CD8-positive, alpha-beta memory T cell (primary cell): ENCODE results near the gene SSTR4. TPM values are rescaled to one million over a fixed set of nuclear protein-coding genes. Genes with fewer than 3 reads are reported as not detected.

Experiments
- CTCF ChIA-PET: fragments of 350-600 bp; sonication (Branson Sonifier 250); formaldehyde crosslinking; loops from one replicate; lab custom pipeline; 2021; ENCODE audit warnings: antibody characterized with exemption; lab: Charles Lee
- POLR2A ChIA-PET: fragments of 350-600 bp; sonication (Branson Sonifier 250); formaldehyde crosslinking; loops from one replicate; lab custom pipeline; 2021; ENCODE audit warnings: antibody characterized with exemption; lab: Charles Lee
- DNase-seq, 5 donors: peaks; one replicate each; pipeline versions ENCODE4 v3.0.0 to v3.0.0-alpha.2; 2020 to 2022; ENCODE audit warnings: mixed read lengths in 1 of 5
- H3K27ac ChIP-seq: one replicate; pipeline ENCODE4 v1.7.0; 2013; ENCODE audit warnings: low read depth, mild to moderate bottlenecking, low read length, moderate library complexity
- H3K27me3 ChIP-seq: 2 replicates; pipeline ENCODE4 v1.7.0; 2013; ENCODE audit warnings: low read length, mild to moderate bottlenecking; ENCODE audit not compliant: insufficient read depth, poor library complexity, severe bottlenecking
- H3K36me3 ChIP-seq: 2 replicates; pipeline ENCODE4 v1.7.0; 2013; ENCODE audit warnings: mild to moderate bottlenecking, low read length, moderate library complexity; ENCODE audit not compliant: insufficient read depth
- H3K4me1 ChIP-seq: 2 replicates; pipeline ENCODE4 v1.7.0; 2013; ENCODE audit warnings: mild to moderate bottlenecking, low read length, moderate library complexity; ENCODE audit not compliant: insufficient read depth
- H3K4me3 ChIP-seq: 2 replicates; pipeline ENCODE4 v1.7.0; 2013; ENCODE audit warnings: mild to moderate bottlenecking, low read length
- H3K9me3 ChIP-seq: 2 replicates; pipeline ENCODE4 v1.7.0; 2013; ENCODE audit warnings: mild to moderate bottlenecking, low read length
- H3K27ac Mint-ChIP-seq, 8 donors: one replicate each; pipeline ENCODE4 v1.8.0; 2020 to 2021; ENCODE audit warnings: mixed read lengths in 8 of 8, mild to moderate bottlenecking in 6 of 8, inconsistent platforms in 3 of 8, moderate library complexity in 3 of 8
- H3K27me3 Mint-ChIP-seq, 2 donors: one replicate each; pipeline ENCODE4 v1.8.0; 2020 to 2021; ENCODE audit warnings: mixed read lengths in 2 of 2, mild to moderate bottlenecking in 1 of 2, moderate library complexity in 1 of 2
- H3K36me3 Mint-ChIP-seq, 3 donors: one replicate each; pipeline ENCODE4 v1.8.0; 2020 to 2021; ENCODE audit warnings: mixed read lengths in 3 of 3, inconsistent platforms in 1 of 3, mild to moderate bottlenecking in 1 of 3
- H3K4me1 Mint-ChIP-seq, 3 donors: one replicate each; pipeline ENCODE4 v1.8.0; 2020 to 2021; ENCODE audit warnings: mixed read lengths in 3 of 3, inconsistent platforms in 1 of 3, mild to moderate bottlenecking in 1 of 3
- H3K4me3 Mint-ChIP-seq, 7 donors: one replicate each; pipeline ENCODE4 v1.8.0; 2020 to 2021; ENCODE audit warnings: mixed read lengths in 7 of 7, mild to moderate bottlenecking in 6 of 7, moderate library complexity in 4 of 7, inconsistent platforms in 2 of 7
- H3K9me3 Mint-ChIP-seq, 5 donors: one replicate each; pipeline ENCODE4 v1.8.0; 2020 to 2022; ENCODE audit warnings: mixed read lengths in 5 of 5, mild to moderate bottlenecking in 3 of 5, moderate library complexity in 2 of 5, inconsistent platforms in 1 of 5
- polyA plus RNA-seq: library from polyadenylated mRNA; unstranded; fragments of 300-500 nt; fragmentation: Illumina TruSeq; gene quantifications from one replicate; pipeline ENCODE4 v1.2.3, GENCODE V29; 2021
- total RNA-seq, 2 experiments: library from RNA; stranded (reverse); gene quantifications; one replicate each; pipeline ENCODE4 v1.2.3, GENCODE V29; 2021

Gene SSTR4
- total and polyA plus RNA-seq, 3 experiments from 2014 or later, result not detected

- H3K9me3 ChIP-seq, result no peaks in the 10 kb centered on the region
- ChIA-PET CTCF (no interaction called here), POLR2A (no interaction called here)
Measured at GRCh38 chr20:23059846-23060245, 24.7 kb downstream of the SSTR4 start.

GRCh38 chr20:23060629-23061028 lies 25.5 kb downstream of the SSTR4 start:
- CTCF ChIA-PET, result no interaction called here
- Histone ChIP-seq H3K27ac (no peak overlapping the region), H3K9me3 (no peaks in the 10 kb centered on the region), H3K4me1 (no peaks in the 10 kb centered on the region), H3K4me3 (no peak overlapping the region), H3K27me3 (no peaks in the 10 kb centered on the region), H3K36me3 (no peaks in the 10 kb centered on the region)
- POLR2A ChIA-PET, result no interaction called here
- Mint-ChIP-seq H3K27me3 (no peaks in the 10 kb centered on the region), H3K4me3 (no peak overlapping the region), H3K9me3 (peaks cover 0 to 7% (median 0%) of the 10 kb centered on the region in 5 donors), H3K27ac (no peak overlapping the region), H3K36me3 (no peaks in the 10 kb centered on the region), H3K4me1 (no peaks in the 10 kb centered on the region)
- DNase-seq, result no peak

More at GRCh38 chr20:23059846-23060245, 24.7 kb downstream of the SSTR4 start:
- no peak for DNase-seq
- Histone ChIP-seq H3K27me3 (no peaks in the 10 kb centered on the region), H3K27ac (no peak overlapping the region), H3K4me1 (no peaks in the 10 kb centered on the region), H3K4me3 (no peak overlapping the region), H3K36me3 (no peaks in the 10 kb centered on the region)
- Mint-ChIP-seq H3K27me3 (peaks cover 0 to 1% of the 10 kb centered on the region in 2 donors), H3K36me3 (no peaks in the 10 kb centered on the region), H3K4me3 (no peak overlapping the region), H3K27ac (no peak overlapping the region), H3K9me3 (peaks cover 0 to 7% (median 0%) of the 10 kb centered on the region in 5 donors), H3K4me1 (no peaks in the 10 kb centered on the region)

GRCh38 chr20:23061262-23061661 lies 26.1 kb downstream of the SSTR4 start:
- Mint-ChIP-seq H3K9me3 (peaks cover 0 to 5% (median 0%) of the 10 kb centered on the region in 5 donors), H3K4me1 (no peaks in the 10 kb centered on the region), H3K36me3 (no peaks in the 10 kb centered on the region), H3K27ac (no peak overlapping the region), H3K27me3 (no peaks in the 10 kb centered on the region), H3K4me3 (no peak overlapping the region)
- H3K36me3 ChIP-seq, result no peaks in the 10 kb centered on the region
- H3K4me3 ChIP-seq, result no peak overlapping the region
- no peaks in the 10 kb centered on the region for H3K9me3 ChIP-seq
- ChIA-PET POLR2A (no interaction called here), CTCF (no interaction called here)
- no peaks in the 10 kb centered on the region for H3K4me1 ChIP-seq
- no peak for DNase-seq
- H3K27ac ChIP-seq, result no peak overlapping the region
- no peaks in the 10 kb centered on the region for H3K27me3 ChIP-seq

GRCh38 chr20:23061734-23062561 lies 26.8 kb downstream of the SSTR4 start:
- no peak overlapping the region for H3K4me3 Mint-ChIP-seq
- DNase-seq, result no peak
- H3K9me3 Mint-ChIP-seq, result peaks cover 0 to 5% (median 0%) of the 10 kb centered on the region in 5 donors
- H3K36me3 Mint-ChIP-seq, result no peaks in the 10 kb centered on the region
- Histone ChIP-seq H3K9me3 (no peaks in the 10 kb centered on the region), H3K27me3 (no peaks in the 10 kb centered on the region), H3K4me1 (no peaks in the 10 kb centered on the region), H3K36me3 (no peaks in the 10 kb centered on the region), H3K4me3 (no peak overlapping the region), H3K27ac (no peak overlapping the region)
- H3K27ac Mint-ChIP-seq, result no peak overlapping the region
- POLR2A ChIA-PET, result no interaction called here
- no peaks in the 10 kb centered on the region for H3K4me1 Mint-ChIP-seq
- H3K27me3 Mint-ChIP-seq, result peaks cover 0 to 4% of the 10 kb centered on the region in 2 donors
- CTCF ChIA-PET, result no interaction called here

GRCh38 chr20:23062632-23063031 lies 27.5 kb downstream of the SSTR4 start:
- Histone ChIP-seq H3K4me3 (no peak overlapping the region), H3K9me3 (no peaks in the 10 kb centered on the region), H3K4me1 (no peaks in the 10 kb centered on the region), H3K27ac (no peak overlapping the region), H3K27me3 (no peaks in the 10 kb centered on the region), H3K36me3 (no peaks in the 10 kb centered on the region)
- DNase-seq, result no peak
- Mint-ChIP-seq H3K4me1 (no peaks in the 10 kb centered on the region), H3K36me3 (no peaks in the 10 kb centered on the region), H3K27ac (no peak overlapping the region), H3K4me3 (no peak overlapping the region), H3K9me3 (peaks cover 0 to 2% (median 0%) of the 10 kb centered on the region in 5 donors), H3K27me3 (peaks cover 0 to 6% of the 10 kb centered on the region in 2 donors)
- POLR2A ChIA-PET, result no interaction called here
- CTCF ChIA-PET, result no interaction called here

- CTCF ChIA-PET, result no interaction called here
- POLR2A ChIA-PET, result no interaction called here
Measured at GRCh38 chr20:23063168-23063567, 28.1 kb downstream of the SSTR4 start.

GRCh38 chr20:23063581-23063980 lies 28.5 kb downstream of the SSTR4 start:
- CTCF ChIA-PET, result no interaction called here
- no peaks in the 10 kb centered on the region for H3K4me1 ChIP-seq
- no peak overlapping the region for H3K4me3 ChIP-seq
- no peaks in the 10 kb centered on the region for H3K9me3 ChIP-seq
- no peaks in the 10 kb centered on the region for H3K27me3 ChIP-seq
- Mint-ChIP-seq H3K4me1 (no peaks in the 10 kb centered on the region), H3K27me3 (peaks cover 0 to 6% of the 10 kb centered on the region in 2 donors), H3K4me3 (no peak overlapping the region), H3K9me3 (no peaks in the 10 kb centered on the region), H3K36me3 (no peaks in the 10 kb centered on the region), H3K27ac (no peak overlapping the region)
- POLR2A ChIA-PET, result no interaction called here
- H3K27ac ChIP-seq, result no peak overlapping the region
- no peak for DNase-seq
- H3K36me3 ChIP-seq, result no peaks in the 10 kb centered on the region

More at GRCh38 chr20:23063168-23063567, 28.1 kb downstream of the SSTR4 start:
- H3K4me3 ChIP-seq, result no peak overlapping the region
- no peak for DNase-seq
- H3K27me3 Mint-ChIP-seq, result peaks cover 0 to 6% of the 10 kb centered on the region in 2 donors
- H3K4me1 ChIP-seq, result no peaks in the 10 kb centered on the region
- no peaks in the 10 kb centered on the region for H3K4me1 Mint-ChIP-seq
- H3K27ac Mint-ChIP-seq, result no peak overlapping the region
- no peaks in the 10 kb centered on the region for H3K36me3 Mint-ChIP-seq
- H3K4me3 Mint-ChIP-seq, result no peak overlapping the region
- no peaks in the 10 kb centered on the region for H3K27me3 ChIP-seq
- no peaks in the 10 kb centered on the region for H3K9me3 Mint-ChIP-seq
- H3K9me3 ChIP-seq, result no peaks in the 10 kb centered on the region
- H3K27ac ChIP-seq, result no peak overlapping the region
- H3K36me3 ChIP-seq, result no peaks in the 10 kb centered on the region

- no peak overlapping the region for H3K27ac ChIP-seq
- ChIA-PET POLR2A (no interaction called here), CTCF (no interaction called here)
- no peaks in the 10 kb centered on the region for H3K9me3 ChIP-seq
- H3K36me3 Mint-ChIP-seq, result no peaks in the 10 kb centered on the region
- H3K27me3 Mint-ChIP-seq, result peaks cover 0 to 6% of the 10 kb centered on the region in 2 donors
- H3K4me3 ChIP-seq, result no peak overlapping the region
- H3K4me3 Mint-ChIP-seq, result no peak overlapping the region
- no peaks in the 10 kb centered on the region for H3K27me3 ChIP-seq
- no peak overlapping the region for H3K27ac Mint-ChIP-seq
- H3K4me1 Mint-ChIP-seq, result no peaks in the 10 kb centered on the region
- H3K9me3 Mint-ChIP-seq, result no peaks in the 10 kb centered on the region
- no peaks in the 10 kb centered on the region for H3K36me3 ChIP-seq
- H3K4me1 ChIP-seq, result no peaks in the 10 kb centered on the region
- no peak for DNase-seq
Measured at GRCh38 chr20:23065266-23066201, 30.4 kb downstream of the SSTR4 start.
